DOHH2 (cell line): Measurements from ENCODE around the gene SH3BGRL2.

ENCODE experiments used
- H3F3A ChIP-seq: fragments of 200-600 bp; sonication (generic), shearing (Covaris generic); 2 replicates; pipeline ENCODE4 v1.6.0; 2016; ENCODE audit warnings: antibody characterized with exemption, mild to moderate bottlenecking; ENCODE audit not compliant: control insufficient read depth, insufficient read depth
- H3K27ac ChIP-seq: fragments of 200-600 bp; sonication (generic); 2 replicates; pipeline ENCODE4 v1.5.1; 2014; ENCODE audit warnings: low read depth, mild to moderate bottlenecking, low read length, moderate library complexity
- H3K27me3 ChIP-seq: fragments of 200-600 bp; sonication (generic); 2 replicates; pipeline ENCODE4 v1.6.1; 2014; ENCODE audit warnings: mild to moderate bottlenecking, low read length, mixed read lengths; ENCODE audit not compliant: control insufficient read depth
- H3K36me3 ChIP-seq: fragments of 200-600 bp; sonication (generic); 2 replicates; pipeline ENCODE4 v1.6.1; 2014; ENCODE audit warnings: mild to moderate bottlenecking, low read length, moderate library complexity, mixed read lengths; ENCODE audit not compliant: control insufficient read depth
- H3K4me1 ChIP-seq: fragments of 200-600 bp; sonication (generic); 2 replicates; pipeline ENCODE4 v1.6.1; 2014; ENCODE audit warnings: mild to moderate bottlenecking, low read length, mixed read lengths; ENCODE audit not compliant: control insufficient read depth
- H3K4me2 ChIP-seq: fragments of 200-600 bp; sonication (generic); 2 replicates; pipeline ENCODE4 v1.6.0; 2014; ENCODE audit warnings: mild to moderate bottlenecking, low read length, moderate library complexity
- H3K4me3 ChIP-seq: fragments of 200-600 bp; sonication (generic); 2 replicates; pipeline ENCODE4 v1.5.1; 2014; ENCODE audit warnings: mild to moderate bottlenecking, low read length, mixed read lengths
- H3K79me2 ChIP-seq: fragments of 200-600 bp; sonication (generic); 2 replicates; pipeline ENCODE4 v1.6.1; 2014; ENCODE audit warnings: mild to moderate bottlenecking, low read length, mixed read lengths; ENCODE audit not compliant: control insufficient read depth
- H3K9me2 ChIP-seq: fragments of 200-600 bp; sonication (generic); replicated peaks from 2 replicates; pipeline ENCODE4 v1.6.1; 2014; ENCODE audit warnings: mild to moderate bottlenecking, low read length, mixed read lengths; ENCODE audit not compliant: control insufficient read depth
- H3K9me3 ChIP-seq: fragments of 200-600 bp; sonication (generic); 2 replicates; pipeline ENCODE4 v1.6.1; 2014; ENCODE audit warnings: antibody characterized with exemption, low read length, mixed read lengths; ENCODE audit not compliant: control insufficient read depth, insufficient read depth
- H4K20me1 ChIP-seq: fragments of 200-600 bp; sonication (generic); 2 replicates; pipeline ENCODE4 v1.6.0; 2014; ENCODE audit warnings: low read depth, mild to moderate bottlenecking, antibody characterized with exemption, low read length, moderate library complexity; ENCODE audit not compliant: control insufficient read depth, insufficient read depth
- EZH2phosphoT487 ChIP-seq: fragments of 200-600 bp; sonication (generic); IDR thresholded peaks from 2 replicates; pipeline ENCODE4 v1.6.1; 2017; ENCODE audit warnings: borderline replicate concordance, mild to moderate bottlenecking, antibody characterized with exemption, low read length, moderate library complexity, mixed read lengths
- TF ChIP-seq, protein P1 (sequence below): fragments of 200-600 bp; sonication (generic); IDR thresholded peaks from one replicate; pipeline ENCODE4 v1.5.1; 2014; ENCODE audit warnings: antibody characterized with exemption, mild to moderate bottlenecking, low read depth, low read length; ENCODE audit not compliant: poor library complexity, severe bottlenecking

Gene SH3BGRL2

DNA sequence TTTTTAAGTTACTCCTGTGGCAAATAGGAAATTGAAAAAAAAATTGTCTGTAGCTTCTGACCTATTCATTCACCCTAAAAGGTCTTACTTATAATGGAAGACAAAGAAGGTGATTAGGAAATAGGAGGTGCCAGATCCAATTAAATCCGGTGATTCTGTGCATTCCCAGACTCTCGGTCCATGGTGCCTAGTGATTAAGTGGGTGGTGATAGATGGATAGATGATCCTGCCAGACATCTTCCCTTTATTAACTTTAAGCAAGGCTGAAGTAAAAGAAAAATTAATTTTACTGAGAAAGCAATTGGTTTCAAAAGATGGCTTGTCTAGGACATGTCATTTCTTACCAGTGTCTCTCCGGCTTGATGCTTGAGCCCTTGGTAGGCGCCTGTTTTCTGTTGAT is 80.0 kb downstream of the SH3BGRL2 start:
- TF ChIP-seq, protein P1, sequence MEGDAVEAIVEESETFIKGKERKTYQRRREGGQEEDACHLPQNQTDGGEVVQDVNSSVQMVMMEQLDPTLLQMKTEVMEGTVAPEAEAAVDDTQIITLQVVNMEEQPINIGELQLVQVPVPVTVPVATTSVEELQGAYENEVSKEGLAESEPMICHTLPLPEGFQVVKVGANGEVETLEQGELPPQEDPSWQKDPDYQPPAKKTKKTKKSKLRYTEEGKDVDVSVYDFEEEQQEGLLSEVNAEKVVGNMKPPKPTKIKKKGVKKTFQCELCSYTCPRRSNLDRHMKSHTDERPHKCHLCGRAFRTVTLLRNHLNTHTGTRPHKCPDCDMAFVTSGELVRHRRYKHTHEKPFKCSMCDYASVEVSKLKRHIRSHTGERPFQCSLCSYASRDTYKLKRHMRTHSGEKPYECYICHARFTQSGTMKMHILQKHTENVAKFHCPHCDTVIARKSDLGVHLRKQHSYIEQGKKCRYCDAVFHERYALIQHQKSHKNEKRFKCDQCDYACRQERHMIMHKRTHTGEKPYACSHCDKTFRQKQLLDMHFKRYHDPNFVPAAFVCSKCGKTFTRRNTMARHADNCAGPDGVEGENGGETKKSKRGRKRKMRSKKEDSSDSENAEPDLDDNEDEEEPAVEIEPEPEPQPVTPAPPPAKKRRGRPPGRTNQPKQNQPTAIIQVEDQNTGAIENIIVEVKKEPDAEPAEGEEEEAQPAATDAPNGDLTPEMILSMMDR = no peak
- TF ChIP-seq EZH2phosphoT487 = no peak
- H3K9me3 ChIP-seq = no peaks in the 10 kb centered on the region
- no peaks in the 10 kb centered on the region for H3K79me2 ChIP-seq
- no peaks in the 10 kb centered on the region for H3F3A ChIP-seq
- no peak overlapping the region for H3K4me2 ChIP-seq
- no peaks in the 10 kb centered on the region for H3K9me2 ChIP-seq
- H3K27me3 ChIP-seq = no peaks in the 10 kb centered on the region
- H3K36me3 ChIP-seq = no peaks in the 10 kb centered on the region
- H3K4me1 ChIP-seq = no peaks in the 10 kb centered on the region
- H3K27ac ChIP-seq = no peak overlapping the region
- no peaks in the 10 kb centered on the region for H4K20me1 ChIP-seq
- no peak overlapping the region for H3K4me3 ChIP-seq

DNA sequence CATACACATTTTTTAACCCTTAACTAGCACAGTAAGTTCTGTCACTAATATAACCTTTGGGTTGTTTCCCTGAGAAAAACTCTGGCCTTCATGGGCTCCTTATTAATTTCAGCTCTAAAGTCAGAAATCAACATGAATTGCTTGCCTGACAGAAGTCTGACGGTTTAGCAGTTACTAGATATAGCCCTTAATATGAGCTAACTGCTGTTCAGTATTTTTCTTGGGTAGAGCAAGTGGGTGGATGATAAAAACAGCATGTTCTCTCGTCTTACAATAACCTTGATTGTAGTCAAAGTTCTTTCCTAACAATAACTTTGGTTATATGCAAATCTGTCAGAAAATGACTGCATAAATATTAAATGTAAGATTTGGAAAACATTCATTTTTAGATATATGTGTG is 81.0 kb downstream of the SH3BGRL2 start:
- Histone ChIP-seq H3K9me3 (no peaks in the 10 kb centered on the region), H3K27me3 (no peaks in the 10 kb centered on the region), H3K79me2 (no peaks in the 10 kb centered on the region), H3K36me3 (no peaks in the 10 kb centered on the region), H3K4me3 (no peak overlapping the region), H3F3A (no peaks in the 10 kb centered on the region), H3K27ac (no peak overlapping the region), H3K4me2 (no peak overlapping the region), H3K4me1 (no peaks in the 10 kb centered on the region), H3K9me2 (no peaks in the 10 kb centered on the region), H4K20me1 (no peaks in the 10 kb centered on the region)
- TF ChIP-seq, protein P1 = no peak
- no peak for TF ChIP-seq EZH2phosphoT487

GRCh38 chr6:79712616-79713135 is 81.5 kb downstream of the SH3BGRL2 start:
- Histone ChIP-seq H3F3A (no peaks in the 10 kb centered on the region), H3K4me1 (no peaks in the 10 kb centered on the region), H3K27me3 (no peaks in the 10 kb centered on the region), H3K79me2 (no peaks in the 10 kb centered on the region), H4K20me1 (no peaks in the 10 kb centered on the region), H3K9me2 (no peaks in the 10 kb centered on the region), H3K9me3 (no peaks in the 10 kb centered on the region), H3K4me2 (no peak overlapping the region), H3K27ac (no peak overlapping the region), H3K4me3 (no peak overlapping the region), H3K36me3 (no peaks in the 10 kb centered on the region)
- TF ChIP-seq, protein P1 = no peak
- no peak for TF ChIP-seq EZH2phosphoT487
